ENCODE data around the gene DOCK2. TPM values are rescaled to one million over a fixed set of nuclear protein-coding genes. Genes with fewer than 3 reads are reported as not detected.

DOCK2 gene
- total and polyA plus RNA-seq, 7 donors: 2.3 to 21.1 (median 12.5) TPM

DNA sequence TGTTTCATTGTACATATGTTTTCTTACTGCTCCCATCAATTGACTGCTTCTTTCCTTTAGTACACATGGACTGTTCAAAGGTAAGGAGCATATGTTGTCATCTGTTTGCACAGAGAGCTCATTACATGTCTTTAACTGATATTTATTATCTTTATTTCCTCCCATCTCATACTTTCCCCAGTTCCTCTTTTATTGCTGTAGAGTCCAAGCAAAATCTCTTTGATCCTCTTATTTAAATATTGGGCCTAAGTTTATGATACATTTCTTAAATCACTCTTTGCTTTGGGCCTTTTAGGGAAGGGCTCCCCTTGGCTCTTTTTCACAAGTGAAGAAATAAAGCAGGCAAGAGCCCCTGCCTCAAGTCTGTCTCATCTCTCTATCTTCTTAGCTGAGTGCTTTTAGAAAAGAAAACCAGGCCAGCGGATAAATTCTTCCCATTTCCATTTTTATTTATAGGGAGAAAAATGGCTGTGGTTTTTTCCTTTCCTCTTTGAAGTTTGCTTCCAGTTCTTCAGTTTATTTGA lies 152.4 kb downstream of the DOCK2 start:
- Histone ChIP-seq H3K27me3 (peaks cover 0 to 3% (median 0%) of the 10 kb centered on the region in 3 donors), H3K27ac (no peak overlapping the region), H3K4me1 (no peaks in the 10 kb centered on the region), H3K9me3 (no peaks in the 10 kb centered on the region), H3K4me3 (no peak overlapping the region), H3K36me3 (no peaks in the 10 kb centered on the region)
- DNase-seq: no peak
- intact Hi-C loops (cut with DNase I): no loop called here
- TF ChIP-seq POLR2A (IDR thresholded peaks at IDR 0.05): no peak
- no peak for TF ChIP-seq EP300 (IDR thresholded peaks at IDR 0.05)
- TF ChIP-seq POLR2AphosphoS5 (IDR thresholded peaks at IDR 0.05): no peak
- TF ChIP-seq, protein P1, sequence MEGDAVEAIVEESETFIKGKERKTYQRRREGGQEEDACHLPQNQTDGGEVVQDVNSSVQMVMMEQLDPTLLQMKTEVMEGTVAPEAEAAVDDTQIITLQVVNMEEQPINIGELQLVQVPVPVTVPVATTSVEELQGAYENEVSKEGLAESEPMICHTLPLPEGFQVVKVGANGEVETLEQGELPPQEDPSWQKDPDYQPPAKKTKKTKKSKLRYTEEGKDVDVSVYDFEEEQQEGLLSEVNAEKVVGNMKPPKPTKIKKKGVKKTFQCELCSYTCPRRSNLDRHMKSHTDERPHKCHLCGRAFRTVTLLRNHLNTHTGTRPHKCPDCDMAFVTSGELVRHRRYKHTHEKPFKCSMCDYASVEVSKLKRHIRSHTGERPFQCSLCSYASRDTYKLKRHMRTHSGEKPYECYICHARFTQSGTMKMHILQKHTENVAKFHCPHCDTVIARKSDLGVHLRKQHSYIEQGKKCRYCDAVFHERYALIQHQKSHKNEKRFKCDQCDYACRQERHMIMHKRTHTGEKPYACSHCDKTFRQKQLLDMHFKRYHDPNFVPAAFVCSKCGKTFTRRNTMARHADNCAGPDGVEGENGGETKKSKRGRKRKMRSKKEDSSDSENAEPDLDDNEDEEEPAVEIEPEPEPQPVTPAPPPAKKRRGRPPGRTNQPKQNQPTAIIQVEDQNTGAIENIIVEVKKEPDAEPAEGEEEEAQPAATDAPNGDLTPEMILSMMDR (IDR thresholded peaks at IDR 0.05): no peak
- 82 to 91% methylated on average over 1 of the region's 1 CpG for WGBS, 2 donors

DNA sequence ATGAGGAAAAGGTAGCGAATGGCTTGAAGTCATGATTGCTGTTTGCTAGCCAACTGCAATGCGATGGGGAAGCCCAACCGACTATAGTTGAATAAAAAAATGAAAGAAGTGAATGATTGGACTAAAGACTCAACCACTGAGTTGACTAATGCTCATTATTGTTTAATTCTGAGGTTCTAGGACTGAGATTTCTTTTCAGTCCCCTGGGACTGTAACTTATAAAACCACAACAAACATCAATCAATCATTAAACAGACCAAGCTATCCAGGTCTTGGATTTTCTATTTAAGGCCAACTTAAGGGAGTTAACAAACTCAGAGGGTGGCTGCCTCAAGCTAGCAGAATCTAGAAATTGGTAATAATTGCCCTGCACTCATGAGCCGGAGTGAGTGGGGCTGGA lies 154.2 kb downstream of the DOCK2 start:
- Histone ChIP-seq H3K27ac (no peak overlapping the region), H3K36me3 (no peaks in the 10 kb centered on the region), H3K9me3 (no peaks in the 10 kb centered on the region), H3K27me3 (peaks cover 0 to 3% (median 0%) of the 10 kb centered on the region in 3 donors), H3K4me1 (no peaks in the 10 kb centered on the region), H3K4me3 (no peak overlapping the region)
- intact Hi-C loops (cut with DNase I): no loop called here
- WGBS, 2 donors: 81 to 86% methylated on average over 4 of the region's 4 CpGs
- TF ChIP-seq, protein P1 (IDR thresholded peaks at IDR 0.05): no peak
- TF ChIP-seq EP300 (IDR thresholded peaks at IDR 0.05) (no peak), POLR2A (IDR thresholded peaks at IDR 0.05) (no peak), POLR2AphosphoS5 (IDR thresholded peaks at IDR 0.05) (no peak)
- DNase-seq: no peak

DNA sequence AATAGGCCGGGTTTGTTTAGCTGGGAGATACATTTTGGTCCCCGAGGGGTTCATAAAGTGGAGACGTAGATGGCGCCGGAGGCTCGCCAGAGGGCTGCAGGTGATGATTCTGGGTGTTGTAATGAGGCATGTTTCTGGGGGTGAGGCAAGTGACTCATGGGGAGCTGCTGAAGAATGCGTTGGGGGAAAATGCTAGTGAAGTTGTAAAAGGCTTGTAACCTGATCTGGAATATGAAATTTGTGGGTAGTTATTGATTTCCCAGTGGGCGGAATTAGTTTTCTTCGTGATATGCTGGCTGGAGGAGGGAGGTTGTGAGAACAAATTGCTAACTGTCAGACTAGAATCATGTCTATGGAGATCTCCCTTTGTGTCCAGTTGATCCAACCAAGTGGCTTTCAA lies 158.3 kb downstream of the DOCK2 start:
- DNase-seq: no peak
- no peaks in the 10 kb centered on the region for H3K27me3 ChIP-seq
- no peak overlapping the region for H3K27ac ChIP-seq
- H3K4me1 ChIP-seq: no peaks in the 10 kb centered on the region
- TF ChIP-seq POLR2A (IDR thresholded peaks at IDR 0.05): no peak
- no peaks in the 10 kb centered on the region for H3K36me3 ChIP-seq
- no peak overlapping the region for H3K4me3 ChIP-seq
- no peaks in the 10 kb centered on the region for H3K9me3 ChIP-seq
- intact Hi-C loops (cut with DNase I): no loop called here
- WGBS, 2 donors: 87 to 88% methylated on average over 9 of the region's 9 CpGs

DNA sequence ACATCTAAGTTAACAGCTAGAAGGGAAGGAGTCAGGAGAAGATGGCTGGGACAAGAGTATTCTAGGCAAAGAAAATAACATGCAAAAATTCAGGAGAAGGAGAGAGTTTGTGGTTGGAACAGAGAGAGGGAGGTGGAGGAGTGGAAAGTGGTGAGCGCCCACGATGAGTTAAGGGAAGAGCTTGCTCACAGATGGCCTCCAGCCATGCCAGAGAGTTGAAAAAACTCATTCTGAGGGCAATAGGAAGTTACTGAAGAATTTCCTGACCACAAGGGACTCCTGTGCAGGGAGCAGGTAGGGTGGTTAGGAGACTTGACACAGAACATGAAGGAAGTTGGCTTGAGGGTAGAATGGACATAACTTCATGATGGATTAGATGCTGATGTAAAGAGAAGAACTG lies 159.7 kb downstream of the DOCK2 start:
- H3K4me1 ChIP-seq: no peaks in the 10 kb centered on the region
- H3K27ac ChIP-seq: no peak overlapping the region
- intact Hi-C loops (cut with DNase I): no loop called here
- DNase-seq: no peak
- WGBS, 2 donors: 77 to 89% methylated on average over 2 of the region's 2 CpGs
- H3K36me3 ChIP-seq: no peaks in the 10 kb centered on the region
- no peak overlapping the region for H3K4me3 ChIP-seq
- no peaks in the 10 kb centered on the region for H3K27me3 ChIP-seq
- H3K9me3 ChIP-seq: no peaks in the 10 kb centered on the region
- no peak for TF ChIP-seq POLR2A (IDR thresholded peaks at IDR 0.05)
- no peak for TF ChIP-seq EP300 (IDR thresholded peaks at IDR 0.05)
- no peak for TF ChIP-seq POLR2AphosphoS5 (IDR thresholded peaks at IDR 0.05)
- TF ChIP-seq, protein P1 (IDR thresholded peaks at IDR 0.05): no peak

DNA sequence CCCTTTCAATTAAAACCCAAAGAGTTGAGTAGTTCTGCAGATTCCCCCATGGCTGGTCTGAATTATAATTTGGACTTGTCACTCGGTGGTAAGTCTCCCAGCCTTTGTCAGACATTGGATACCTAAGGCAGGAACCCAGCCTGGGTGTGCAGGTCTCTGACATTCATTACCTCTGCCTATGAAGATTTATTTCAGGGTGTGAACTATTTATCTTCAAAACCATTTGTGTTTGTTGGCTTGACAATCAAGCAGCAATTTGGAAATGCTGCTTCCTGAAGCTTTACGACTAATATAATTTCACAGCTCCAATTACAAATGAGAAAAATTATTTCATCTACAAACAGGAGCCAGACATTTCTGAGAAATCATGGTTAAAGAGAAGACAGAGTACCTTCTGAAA lies 160.5 kb downstream of the DOCK2 start:
- H3K4me3 ChIP-seq: no peak overlapping the region
- WGBS, 2 donors: 24 to 73% methylated on average over 2 of the region's 2 CpGs
- H3K27me3 ChIP-seq: no peaks in the 10 kb centered on the region
- no peaks in the 10 kb centered on the region for H3K4me1 ChIP-seq
- no peak overlapping the region for H3K27ac ChIP-seq
- no peaks in the 10 kb centered on the region for H3K9me3 ChIP-seq
- no peak for TF ChIP-seq EP300 (IDR thresholded peaks at IDR 0.05)
- TF ChIP-seq POLR2AphosphoS5 (IDR thresholded peaks at IDR 0.05): no peak
- no peak for TF ChIP-seq POLR2A (IDR thresholded peaks at IDR 0.05)
- TF ChIP-seq, protein P1 (IDR thresholded peaks at IDR 0.05): no peak
- DNase-seq: no peak
- H3K36me3 ChIP-seq: no peaks in the 10 kb centered on the region
- intact Hi-C loops (cut with DNase I): no loop called here
